ENCODE results near the gene TANGO6. TPM values are rescaled to one million over a fixed set of nuclear protein-coding genes. Genes with fewer than 3 reads are reported as not detected.

TANGO6 gene
- total RNA-seq, 1 experiment from 2014 or later, result 18.2 TPM

GRCh38 chr16:68920349-68920748 is 77.0 kb downstream of the TANGO6 start:
- Mint-ChIP-seq H3K27me3 (ENCODE audit: insufficient read depth, unreplicated experiment) (no peaks in the 10 kb centered on the region), H3K4me1 (ENCODE audit: low read depth, unreplicated experiment) (peaks cover 15% of the 10 kb centered on the region), H3K27ac (ENCODE audit: unreplicated experiment) (no peak overlapping the region), H3K4me3 (ENCODE audit: unreplicated experiment) (no peak overlapping the region), H3K36me3 (ENCODE audit: insufficient read depth, unreplicated experiment) (peaks cover 6% of the 10 kb centered on the region), H3K9me3 (ENCODE audit: unreplicated experiment) (no peaks in the 10 kb centered on the region)
- no peak for TF ChIP-seq CTCF (IDR thresholded peaks at IDR 0.05; ENCODE audit: insufficient read depth in 1 of 2, low read depth in 1 of 2, low read length in 1 of 2, severe bottlenecking in 1 of 2, unreplicated experiment in 1 of 2)
- Histone ChIP-seq H3K36me3 (ENCODE audit: control insufficient read depth, insufficient read depth, low read length) (no peaks in the 10 kb centered on the region), H3K4me3 (ENCODE audit: low read depth, low read length) (no peak overlapping the region), H3K27me3 (replicated peaks; ENCODE audit: control insufficient read depth, insufficient read depth, low read length) (no peaks in the 10 kb centered on the region), H3K4me1 (peaks cover 10% of the 10 kb centered on the region), H3K9me3 (no peaks in the 10 kb centered on the region)
- ChIA-PET CTCF (no interaction called here), POLR2A (no interaction called here)
- intact Hi-C loops (cut with micrococcal nuclease; ENCODE audit: unreplicated experiment), result no loop called here
- DNase-seq, result no peak
- no TSS peak for BruUV-seq (replicated peaks)

- POLR2A ChIA-PET, result no interaction called here
- H3K27ac Mint-ChIP-seq (ENCODE audit: unreplicated experiment), result peak overlapping the region; percentile 77
Measured at GRCh38 chr16:68921637-68922036, 78.3 kb downstream of the TANGO6 start.

GRCh38 chr16:68923116-68923515 is 79.8 kb downstream of the TANGO6 start:
- no peak overlapping the region for H3K4me3 Mint-ChIP-seq (ENCODE audit: unreplicated experiment)
- ChIA-PET CTCF (interaction anchor here (0.6 kb wide), 1 partner anchor 12 kb away, joined by 5 read pairs; no protein-coding TSS in a partner anchor), POLR2A (no interaction called here)
- intact Hi-C loops (cut with micrococcal nuclease; ENCODE audit: unreplicated experiment), result no loop called here
- Histone ChIP-seq H3K4me3 (ENCODE audit: low read depth, low read length) (no peak overlapping the region), H3K4me1 (peaks cover 10% of the 10 kb centered on the region), H3K36me3 (ENCODE audit: control insufficient read depth, insufficient read depth, low read length) (no peaks in the 10 kb centered on the region), H3K27me3 (replicated peaks; ENCODE audit: control insufficient read depth, insufficient read depth, low read length) (no peaks in the 10 kb centered on the region), H3K9me3 (no peaks in the 10 kb centered on the region)
- no TSS peak for BruUV-seq (replicated peaks)
- H3K4me1 Mint-ChIP-seq (ENCODE audit: low read depth, unreplicated experiment), result peaks cover 15% of the 10 kb centered on the region
- TF ChIP-seq CTCF (IDR thresholded peaks at IDR 0.05; ENCODE audit: insufficient read depth in 1 of 2, low read depth in 1 of 2, low read length in 1 of 2, severe bottlenecking in 1 of 2, unreplicated experiment in 1 of 2), result no peak
- no peak for DNase-seq
- H3K36me3 Mint-ChIP-seq (ENCODE audit: insufficient read depth, unreplicated experiment), result peaks cover 15% of the 10 kb centered on the region
- H3K9me3 Mint-ChIP-seq (ENCODE audit: unreplicated experiment), result no peaks in the 10 kb centered on the region
- no peaks in the 10 kb centered on the region for H3K27me3 Mint-ChIP-seq (ENCODE audit: insufficient read depth, unreplicated experiment)
- no peak overlapping the region for H3K27ac Mint-ChIP-seq (ENCODE audit: unreplicated experiment)

More at GRCh38 chr16:68921637-68922036, 78.3 kb downstream of the TANGO6 start:
- Histone ChIP-seq H3K36me3 (ENCODE audit: control insufficient read depth, insufficient read depth, low read length) (no peaks in the 10 kb centered on the region), H3K4me3 (ENCODE audit: low read depth, low read length) (no peak overlapping the region), H3K9me3 (no peaks in the 10 kb centered on the region), H3K4me1 (peaks cover 10% of the 10 kb centered on the region), H3K27me3 (replicated peaks; ENCODE audit: control insufficient read depth, insufficient read depth, low read length) (no peaks in the 10 kb centered on the region)
- Mint-ChIP-seq H3K4me3 (ENCODE audit: unreplicated experiment) (no peak overlapping the region), H3K9me3 (ENCODE audit: unreplicated experiment) (no peaks in the 10 kb centered on the region), H3K27me3 (ENCODE audit: insufficient read depth, unreplicated experiment) (no peaks in the 10 kb centered on the region), H3K36me3 (ENCODE audit: insufficient read depth, unreplicated experiment) (peaks cover 6% of the 10 kb centered on the region), H3K4me1 (ENCODE audit: low read depth, unreplicated experiment) (peaks cover 15% of the 10 kb centered on the region)
- CTCF ChIA-PET, result no interaction called here
- no peak for TF ChIP-seq CTCF (IDR thresholded peaks at IDR 0.05; ENCODE audit: insufficient read depth in 1 of 2, low read depth in 1 of 2, low read length in 1 of 2, severe bottlenecking in 1 of 2, unreplicated experiment in 1 of 2)
- intact Hi-C loops (cut with micrococcal nuclease; ENCODE audit: unreplicated experiment), result no loop called here
- DNase-seq, result peak; percentile 42 to 75
- BruUV-seq (replicated peaks), result no TSS peak
